ENCODE results near the gene SNX6. TPM values are rescaled to one million over a fixed set of nuclear protein-coding genes. Genes with fewer than 3 reads are reported as not detected.
"Not testable (repeated sequence)": the region's sequence is repeated elsewhere in the genome, so short reads cannot be mapped to it uniquely, and the experiment has no call there.

The SNX6 gene
- total RNA-seq, 1 donor from 2014 or later, result 80.0 TPM

DNA sequence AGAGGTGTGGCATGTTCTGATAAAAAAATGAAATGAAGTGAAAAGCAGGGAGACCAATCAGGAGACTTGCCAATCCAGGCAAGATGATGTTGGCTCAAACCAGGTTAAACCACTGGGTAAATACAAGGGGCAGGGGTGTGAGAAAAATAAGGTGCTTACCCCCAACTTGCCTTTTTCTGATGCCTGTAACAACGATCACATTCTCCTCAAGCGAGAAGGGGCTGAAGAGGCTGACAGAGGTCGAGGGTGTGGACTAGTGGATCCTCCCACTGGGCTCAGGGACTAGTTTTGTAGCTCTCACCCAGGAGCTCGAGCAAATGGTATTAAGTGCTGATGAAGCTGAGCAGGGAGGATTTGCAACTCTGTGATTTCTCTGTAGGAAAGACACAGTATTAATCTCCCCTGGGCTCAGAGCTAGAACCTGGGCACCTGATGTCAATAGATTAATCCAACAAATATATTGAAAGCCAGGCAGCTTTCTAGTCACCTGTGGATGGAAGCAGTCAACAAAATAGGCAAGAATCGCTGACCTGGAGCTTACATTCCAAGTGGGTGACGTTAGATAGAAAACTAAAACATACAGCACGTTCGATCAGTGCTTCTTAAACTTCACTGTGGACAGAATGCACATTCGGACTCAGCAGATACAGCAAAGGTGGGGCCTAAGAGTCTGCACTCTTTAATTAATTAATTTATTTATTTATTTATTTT, 75.3 kb downstream of the SNX6 start:
- Mint-ChIP-seq H3K4me1 (ENCODE audit: unreplicated experiment) (peaks cover 12% of the 10 kb centered on the region), H3K36me3 (ENCODE audit: unreplicated experiment) (no peaks in the 10 kb centered on the region), H3K27me3 (ENCODE audit: unreplicated experiment) (no peaks in the 10 kb centered on the region), H3K9me3 (ENCODE audit: unreplicated experiment) (no peaks in the 10 kb centered on the region), H3K27ac (ENCODE audit: unreplicated experiment) (peak overlapping the region; percentile 75), H3K4me3 (ENCODE audit: unreplicated experiment) (peak overlapping the region; percentile 48)
- DNase-seq (ENCODE audit: extremely low spot score, unreplicated experiment), result no peak
- TF ChIP-seq, protein P1, sequence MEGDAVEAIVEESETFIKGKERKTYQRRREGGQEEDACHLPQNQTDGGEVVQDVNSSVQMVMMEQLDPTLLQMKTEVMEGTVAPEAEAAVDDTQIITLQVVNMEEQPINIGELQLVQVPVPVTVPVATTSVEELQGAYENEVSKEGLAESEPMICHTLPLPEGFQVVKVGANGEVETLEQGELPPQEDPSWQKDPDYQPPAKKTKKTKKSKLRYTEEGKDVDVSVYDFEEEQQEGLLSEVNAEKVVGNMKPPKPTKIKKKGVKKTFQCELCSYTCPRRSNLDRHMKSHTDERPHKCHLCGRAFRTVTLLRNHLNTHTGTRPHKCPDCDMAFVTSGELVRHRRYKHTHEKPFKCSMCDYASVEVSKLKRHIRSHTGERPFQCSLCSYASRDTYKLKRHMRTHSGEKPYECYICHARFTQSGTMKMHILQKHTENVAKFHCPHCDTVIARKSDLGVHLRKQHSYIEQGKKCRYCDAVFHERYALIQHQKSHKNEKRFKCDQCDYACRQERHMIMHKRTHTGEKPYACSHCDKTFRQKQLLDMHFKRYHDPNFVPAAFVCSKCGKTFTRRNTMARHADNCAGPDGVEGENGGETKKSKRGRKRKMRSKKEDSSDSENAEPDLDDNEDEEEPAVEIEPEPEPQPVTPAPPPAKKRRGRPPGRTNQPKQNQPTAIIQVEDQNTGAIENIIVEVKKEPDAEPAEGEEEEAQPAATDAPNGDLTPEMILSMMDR (IDR thresholded peaks at IDR 0.05), result no peak

DNA sequence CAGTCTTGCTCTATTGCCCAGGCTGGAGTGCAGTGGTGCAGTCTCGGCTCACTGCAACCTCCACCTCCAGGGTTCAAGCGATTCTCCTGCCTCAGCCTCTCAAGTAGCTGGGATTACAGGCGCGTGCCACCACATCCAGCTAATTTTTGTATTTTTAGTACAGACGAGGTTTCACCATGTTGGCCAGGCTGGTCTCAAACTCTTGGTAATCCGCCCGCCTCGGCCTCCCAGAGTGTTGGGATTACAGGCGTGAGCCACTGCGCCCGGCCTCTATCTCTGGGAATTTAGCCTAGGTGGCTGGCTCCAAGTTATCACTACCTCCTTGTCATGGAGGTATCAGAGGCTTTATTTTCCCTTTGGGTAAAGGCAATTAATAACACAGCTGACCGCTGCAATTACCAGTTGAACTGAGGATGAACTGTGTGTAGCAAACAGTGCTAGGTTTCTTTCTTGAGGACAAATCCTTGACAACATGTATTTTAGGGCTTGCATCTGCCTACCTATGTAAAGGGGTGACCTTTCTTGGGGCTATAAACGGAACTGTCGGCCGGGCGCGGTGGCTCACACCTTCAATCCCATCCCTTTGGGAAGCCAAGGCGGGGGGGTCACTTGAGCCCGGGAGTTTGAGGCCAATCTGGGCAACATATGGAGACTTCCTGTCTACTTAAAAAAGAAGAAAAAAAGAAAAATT, 80.5 kb downstream of the SNX6 start:
- H3K9me3 Mint-ChIP-seq (ENCODE audit: unreplicated experiment); H3K4me3 Mint-ChIP-seq (ENCODE audit: unreplicated experiment); H3K27ac Mint-ChIP-seq (ENCODE audit: unreplicated experiment); DNase-seq (ENCODE audit: extremely low spot score, unreplicated experiment); H3K36me3 Mint-ChIP-seq (ENCODE audit: unreplicated experiment); H3K27me3 Mint-ChIP-seq (ENCODE audit: unreplicated experiment): not testable (repeated sequence)
- H3K4me1 Mint-ChIP-seq (ENCODE audit: unreplicated experiment), result peaks cover 11% of the 10 kb centered on the region

DNA sequence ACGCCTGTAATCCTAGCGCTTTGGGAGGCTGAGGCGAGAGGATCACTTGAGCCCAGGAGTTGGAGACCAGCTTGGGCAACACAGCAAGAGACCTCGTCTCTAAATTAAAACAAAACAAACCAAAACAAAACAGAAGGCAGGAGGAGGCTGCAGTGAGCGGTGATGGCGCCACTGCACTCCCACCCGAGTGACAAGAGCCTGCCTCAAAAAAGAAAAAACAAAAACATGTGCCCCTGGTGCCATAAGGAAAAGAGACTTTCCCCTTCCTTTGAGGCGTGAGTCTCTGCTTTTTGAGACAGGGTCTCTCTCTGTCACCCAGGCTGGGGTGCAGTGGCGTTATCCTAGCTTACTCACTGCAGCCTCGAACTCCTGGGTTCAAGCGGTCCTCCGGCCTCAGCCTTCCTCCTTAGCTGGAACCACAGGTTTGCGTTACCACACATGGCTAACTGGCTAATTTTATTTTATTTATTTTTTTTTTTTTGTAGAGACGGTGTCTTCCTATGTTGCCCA, 81.4 kb downstream of the SNX6 start:
- Mint-ChIP-seq H3K36me3 (ENCODE audit: unreplicated experiment) (no peaks in the 10 kb centered on the region), H3K27me3 (ENCODE audit: unreplicated experiment) (no peaks in the 10 kb centered on the region), H3K4me1 (ENCODE audit: unreplicated experiment) (peaks cover 6% of the 10 kb centered on the region), H3K27ac (ENCODE audit: unreplicated experiment) (peak overlapping the region; percentile 76), H3K4me3 (ENCODE audit: unreplicated experiment) (no peak overlapping the region), H3K9me3 (ENCODE audit: unreplicated experiment) (no peaks in the 10 kb centered on the region)
- TF ChIP-seq, protein P1 (IDR thresholded peaks at IDR 0.05), result no peak
- no peak for DNase-seq (ENCODE audit: extremely low spot score, unreplicated experiment)

DNA sequence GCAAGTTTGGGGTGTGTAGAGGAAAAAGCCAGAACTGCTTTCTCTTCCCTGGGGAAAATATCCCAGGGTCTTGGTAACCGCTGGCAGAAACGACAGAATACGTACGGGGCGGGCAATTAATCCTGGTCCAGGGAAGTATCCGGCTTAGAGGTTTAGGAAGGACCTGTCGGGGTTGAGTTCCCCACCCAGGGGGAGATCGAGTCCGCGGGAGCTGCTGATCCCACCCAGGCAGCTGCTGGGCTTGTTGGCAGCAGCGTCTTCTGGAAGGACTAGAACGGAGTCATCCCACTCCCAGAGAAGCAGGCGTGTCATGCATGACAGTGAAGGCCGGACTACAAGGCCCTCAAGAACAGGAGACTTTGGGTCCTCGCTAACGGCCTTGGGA, 82.8 kb downstream of the SNX6 start:
- H3K4me1 Mint-ChIP-seq (ENCODE audit: unreplicated experiment); H3K4me3 Mint-ChIP-seq (ENCODE audit: unreplicated experiment); H3K27me3 Mint-ChIP-seq (ENCODE audit: unreplicated experiment); H3K27ac Mint-ChIP-seq (ENCODE audit: unreplicated experiment); H3K9me3 Mint-ChIP-seq (ENCODE audit: unreplicated experiment); DNase-seq (ENCODE audit: extremely low spot score, unreplicated experiment); H3K36me3 Mint-ChIP-seq (ENCODE audit: unreplicated experiment): not testable (repeated sequence)

DNA sequence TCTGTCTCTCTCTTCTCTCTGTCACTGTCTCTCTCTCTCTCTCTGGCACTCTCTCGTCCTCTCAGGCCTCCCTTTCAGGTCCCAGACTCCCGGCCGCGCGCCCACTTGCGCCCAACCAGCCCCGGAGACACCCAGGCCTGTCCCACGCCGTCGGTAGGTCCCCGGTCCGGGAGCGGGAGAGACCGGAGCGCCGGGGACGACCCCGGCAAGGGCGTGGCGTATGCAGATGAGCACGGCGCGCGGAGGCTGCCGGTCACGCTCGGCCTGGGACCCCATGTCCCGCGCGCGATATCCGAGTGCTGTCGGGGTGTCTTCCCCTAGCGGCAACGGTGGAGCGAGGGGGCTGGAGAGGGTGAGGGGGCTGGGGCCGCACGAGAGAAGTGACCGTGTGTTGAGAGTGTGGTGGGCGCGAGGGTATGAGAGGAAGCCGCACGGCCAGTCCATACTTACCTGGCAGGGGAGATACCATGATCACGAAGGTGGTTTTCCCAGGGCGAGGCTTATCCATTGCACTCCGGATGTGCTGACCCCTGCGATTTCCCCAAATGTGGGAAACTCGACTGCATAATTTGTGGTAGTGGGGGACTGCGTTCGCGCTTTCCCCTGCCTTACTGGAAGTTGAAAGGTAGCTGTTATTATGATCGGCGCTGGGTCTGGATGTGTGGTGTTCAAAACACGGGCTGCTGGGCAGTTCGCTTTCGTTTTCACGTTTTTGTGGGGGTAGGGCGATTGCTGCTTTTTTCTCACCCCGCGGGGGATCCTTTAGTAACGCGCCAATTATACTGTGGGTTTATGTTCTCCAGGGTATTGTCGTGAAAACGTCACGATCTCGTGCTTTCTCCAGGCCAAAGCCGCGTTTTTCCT, 83.4 kb downstream of the SNX6 start:
- H3K27me3 Mint-ChIP-seq (ENCODE audit: unreplicated experiment); H3K36me3 Mint-ChIP-seq (ENCODE audit: unreplicated experiment); DNase-seq (ENCODE audit: extremely low spot score, unreplicated experiment); H3K9me3 Mint-ChIP-seq (ENCODE audit: unreplicated experiment); H3K27ac Mint-ChIP-seq (ENCODE audit: unreplicated experiment); H3K4me3 Mint-ChIP-seq (ENCODE audit: unreplicated experiment); H3K4me1 Mint-ChIP-seq (ENCODE audit: unreplicated experiment): not testable (repeated sequence)

DNA sequence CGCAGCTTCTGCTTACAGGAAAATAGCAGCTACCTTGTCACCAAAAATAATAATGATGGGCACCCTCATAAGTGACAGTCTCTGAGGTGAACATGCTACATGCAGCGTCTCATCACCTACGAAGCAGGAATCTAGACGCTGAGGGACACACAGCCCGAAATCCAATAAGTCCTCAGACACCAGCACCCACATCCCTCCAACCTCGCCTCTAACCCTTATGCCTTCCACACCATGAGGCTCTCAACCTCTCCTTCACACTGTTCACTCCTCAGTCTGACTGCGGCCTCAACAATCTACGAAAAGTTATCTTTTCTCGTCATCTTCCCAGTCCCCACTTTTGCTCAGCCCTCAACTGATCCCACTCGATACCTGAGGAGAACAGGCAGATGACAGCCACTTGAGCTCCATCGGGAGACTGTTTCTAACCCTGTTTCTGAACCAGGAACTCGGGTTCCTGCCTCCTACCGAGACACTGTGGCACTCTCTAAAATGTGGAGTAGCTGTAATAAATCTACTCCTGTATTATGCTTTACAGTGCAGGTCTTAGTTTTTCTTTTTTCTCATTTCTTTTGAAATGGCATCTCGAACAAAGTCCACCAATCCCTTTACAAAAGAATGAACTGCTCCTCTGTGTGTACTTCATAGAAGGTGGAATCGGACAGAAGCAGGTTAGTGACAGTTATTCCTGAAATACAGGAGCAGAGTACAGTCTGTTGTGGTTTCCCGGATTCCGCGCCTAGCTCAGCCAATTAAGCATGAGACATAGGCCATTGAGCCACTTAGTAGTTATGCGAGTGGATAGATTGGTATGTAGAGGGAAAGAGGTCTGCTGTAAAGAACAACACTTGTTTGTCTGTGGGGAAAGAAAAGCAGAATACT, 89.5 kb downstream of the SNX6 start:
- peak overlapping the region; percentile 99 for H3K27ac Mint-ChIP-seq (ENCODE audit: unreplicated experiment)
- H3K4me1 Mint-ChIP-seq (ENCODE audit: unreplicated experiment), result peaks cover 22% of the 10 kb centered on the region
- DNase-seq (ENCODE audit: extremely low spot score, unreplicated experiment); H3K27me3 Mint-ChIP-seq (ENCODE audit: unreplicated experiment); H3K9me3 Mint-ChIP-seq (ENCODE audit: unreplicated experiment); H3K36me3 Mint-ChIP-seq (ENCODE audit: unreplicated experiment): not testable (repeated sequence)
- peak overlapping the region; percentile 97 for H3K4me3 Mint-ChIP-seq (ENCODE audit: unreplicated experiment)

All from osteocyte (in vitro differentiated cells).